ENCODE data around the gene JADE2.

JADE2 gene

DNA sequence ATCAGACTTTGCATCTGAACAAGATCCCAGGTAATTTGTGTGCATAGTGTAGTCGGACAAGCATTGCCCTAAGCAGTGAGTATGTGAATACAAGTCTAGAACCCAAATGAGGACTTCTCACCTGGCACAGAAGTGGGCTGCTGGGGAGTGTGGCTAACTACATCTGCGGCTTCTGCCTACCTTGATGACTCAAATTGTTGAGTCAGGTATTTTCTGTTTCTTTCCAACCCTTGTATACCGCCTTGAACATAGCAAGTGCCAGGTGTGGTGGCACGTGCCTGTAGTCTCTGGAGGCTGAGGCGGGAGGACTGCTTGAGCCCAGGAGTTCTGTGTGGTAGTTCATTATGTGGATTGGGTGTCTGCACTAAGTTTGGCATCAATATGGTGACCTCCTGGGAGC, 7.9 kb upstream of the JADE2 start:
- Histone ChIP-seq H3K4me1 (ENCODE audit: insufficient read depth, low read length) (peaks cover 17% of the 10 kb centered on the region), H3K9ac (ENCODE audit: low read depth, low read length) (no peak overlapping the region), H3K36me3 (ENCODE audit: insufficient read depth, low read length) (no peaks in the 10 kb centered on the region), H3K9me3 (ENCODE audit: control insufficient read depth, insufficient read depth, low read length) (no peaks in the 10 kb centered on the region)

- H3K36me3 ChIP-seq (ENCODE audit: insufficient read depth, low read length): no peaks in the 10 kb centered on the region
- H3K9ac ChIP-seq (ENCODE audit: low read depth, low read length): no peak overlapping the region
- H3K4me1 ChIP-seq (ENCODE audit: insufficient read depth, low read length): peaks cover 22% of the 10 kb centered on the region
- H3K9me3 ChIP-seq (ENCODE audit: control insufficient read depth, insufficient read depth, low read length): no peaks in the 10 kb centered on the region
These were observed 5.5 kb upstream of the JADE2 start for GRCh38 chr5:134519989-134520388.

DNA sequence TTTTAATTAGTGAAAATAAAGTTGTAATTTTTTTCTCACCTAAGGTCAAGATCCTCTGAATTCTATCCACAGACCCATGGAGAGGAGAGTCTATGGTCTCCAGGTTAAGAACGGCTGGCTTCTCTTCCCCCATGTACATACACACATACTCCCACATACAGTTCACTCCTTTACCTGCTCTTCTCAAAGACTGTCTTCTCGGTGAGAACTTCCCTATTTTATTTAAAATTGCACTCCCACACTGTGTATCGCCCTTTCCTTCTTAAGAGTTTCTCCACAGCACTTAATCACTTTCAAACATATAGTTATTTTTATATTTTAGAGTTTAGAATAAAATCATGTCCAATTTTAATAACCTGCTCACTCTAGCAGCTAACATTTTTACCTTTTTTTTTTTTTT, 3.6 kb upstream of the JADE2 start:
- Histone ChIP-seq H3K4me1 (ENCODE audit: insufficient read depth, low read length) (peaks cover 22% of the 10 kb centered on the region), H3K9me3 (ENCODE audit: control insufficient read depth, insufficient read depth, low read length) (no peaks in the 10 kb centered on the region), H3K36me3 (ENCODE audit: insufficient read depth, low read length) (no peaks in the 10 kb centered on the region), H3K9ac (ENCODE audit: low read depth, low read length) (no peak overlapping the region)

DNA sequence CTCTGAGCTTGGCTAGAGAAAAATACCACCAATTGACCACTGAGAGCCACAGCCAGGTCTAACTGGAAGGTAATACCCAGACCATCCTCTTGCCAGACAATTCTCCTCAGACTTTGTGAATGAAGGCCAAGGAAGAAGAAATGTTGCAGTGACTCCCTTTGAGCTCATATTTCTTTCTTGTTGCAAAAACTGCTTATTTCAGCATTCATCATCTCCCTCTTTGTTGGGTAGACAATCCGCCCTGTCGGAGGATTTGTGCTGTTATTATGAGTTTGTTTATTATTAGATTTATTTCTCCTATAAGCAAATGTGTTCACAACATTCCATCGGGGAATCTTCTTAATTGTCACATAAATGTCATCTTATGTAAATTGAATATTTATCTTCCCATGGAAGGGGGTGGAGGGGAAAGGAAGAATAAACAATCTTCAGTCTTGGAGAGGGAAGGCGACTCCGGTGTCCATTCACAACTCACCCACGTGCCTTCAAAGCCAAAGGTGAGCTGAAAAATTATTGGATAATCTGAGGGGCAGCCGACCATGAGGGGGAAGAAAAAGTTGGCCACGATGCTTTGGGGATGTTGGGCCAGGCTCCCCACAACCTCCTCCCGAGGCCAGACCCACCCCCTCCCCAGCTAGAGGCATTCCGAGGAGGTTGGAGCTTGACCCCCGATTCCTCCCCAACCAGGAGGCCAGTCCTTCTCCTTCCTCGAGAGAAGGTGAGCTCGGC, 1.8 kb upstream of the JADE2 start:
- peaks cover 29% of the 10 kb centered on the region for H3K4me1 ChIP-seq (ENCODE audit: insufficient read depth, low read length)
- no peaks in the 10 kb centered on the region for H3K9me3 ChIP-seq (ENCODE audit: control insufficient read depth, insufficient read depth, low read length)
- no peaks in the 10 kb centered on the region for H3K36me3 ChIP-seq (ENCODE audit: insufficient read depth, low read length)
- peak overlapping the region; percentile 96 for H3K9ac ChIP-seq (ENCODE audit: low read depth, low read length)

DNA sequence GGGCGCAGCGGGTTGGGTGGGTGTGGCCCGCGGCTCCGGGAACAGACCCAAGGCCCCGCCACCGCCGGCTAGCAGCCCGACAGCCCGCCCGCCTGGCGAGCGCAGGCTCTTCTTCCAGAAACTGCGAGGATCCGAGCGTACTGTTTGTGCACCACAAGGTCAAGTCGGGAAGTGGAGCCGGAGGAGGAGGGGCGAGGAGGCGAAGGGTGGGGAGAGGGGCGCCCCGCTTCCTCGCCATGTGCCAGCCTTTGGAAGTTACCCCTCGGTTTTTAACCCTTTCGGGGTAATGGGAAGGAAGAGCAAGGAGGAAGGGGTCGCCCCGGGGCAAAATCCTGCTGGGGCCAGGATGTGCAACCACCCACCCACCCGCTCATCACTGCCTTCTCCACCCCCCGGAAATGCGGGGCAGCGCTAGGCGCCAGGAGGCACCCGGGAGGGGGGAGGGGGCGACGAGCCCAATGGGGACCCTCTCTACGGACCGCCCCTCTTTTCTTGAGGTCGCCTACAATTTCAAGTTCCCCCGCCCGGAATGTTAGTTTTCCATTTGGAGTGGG, 1.1 kb upstream of the JADE2 start:
- Histone ChIP-seq H3K9me3 (ENCODE audit: control insufficient read depth, insufficient read depth, low read length) (no peaks in the 10 kb centered on the region), H3K36me3 (ENCODE audit: insufficient read depth, low read length) (no peaks in the 10 kb centered on the region), H3K4me1 (ENCODE audit: insufficient read depth, low read length) (peaks cover 36% of the 10 kb centered on the region), H3K9ac (ENCODE audit: low read depth, low read length) (peak overlapping the region; percentile 96)

GRCh38 chr5:134525683-134526482, 413 bp downstream of the JADE2 start:
- H3K36me3 ChIP-seq (ENCODE audit: insufficient read depth, low read length): no peaks in the 10 kb centered on the region
- peak overlapping the region; percentile 77 for H3K9ac ChIP-seq (ENCODE audit: low read depth, low read length)
- peaks cover 49% of the 10 kb centered on the region for H3K4me1 ChIP-seq (ENCODE audit: insufficient read depth, low read length)
- no peaks in the 10 kb centered on the region for H3K9me3 ChIP-seq (ENCODE audit: control insufficient read depth, insufficient read depth, low read length)

GRCh38 chr5:134526483-134527155, 1.1 kb downstream of the JADE2 start:
- Histone ChIP-seq H3K9ac (ENCODE audit: low read depth, low read length) (peak overlapping the region; percentile 77), H3K36me3 (ENCODE audit: insufficient read depth, low read length) (no peaks in the 10 kb centered on the region), H3K9me3 (ENCODE audit: control insufficient read depth, insufficient read depth, low read length) (no peaks in the 10 kb centered on the region), H3K4me1 (ENCODE audit: insufficient read depth, low read length) (peaks cover 51% of the 10 kb centered on the region)

DNA sequence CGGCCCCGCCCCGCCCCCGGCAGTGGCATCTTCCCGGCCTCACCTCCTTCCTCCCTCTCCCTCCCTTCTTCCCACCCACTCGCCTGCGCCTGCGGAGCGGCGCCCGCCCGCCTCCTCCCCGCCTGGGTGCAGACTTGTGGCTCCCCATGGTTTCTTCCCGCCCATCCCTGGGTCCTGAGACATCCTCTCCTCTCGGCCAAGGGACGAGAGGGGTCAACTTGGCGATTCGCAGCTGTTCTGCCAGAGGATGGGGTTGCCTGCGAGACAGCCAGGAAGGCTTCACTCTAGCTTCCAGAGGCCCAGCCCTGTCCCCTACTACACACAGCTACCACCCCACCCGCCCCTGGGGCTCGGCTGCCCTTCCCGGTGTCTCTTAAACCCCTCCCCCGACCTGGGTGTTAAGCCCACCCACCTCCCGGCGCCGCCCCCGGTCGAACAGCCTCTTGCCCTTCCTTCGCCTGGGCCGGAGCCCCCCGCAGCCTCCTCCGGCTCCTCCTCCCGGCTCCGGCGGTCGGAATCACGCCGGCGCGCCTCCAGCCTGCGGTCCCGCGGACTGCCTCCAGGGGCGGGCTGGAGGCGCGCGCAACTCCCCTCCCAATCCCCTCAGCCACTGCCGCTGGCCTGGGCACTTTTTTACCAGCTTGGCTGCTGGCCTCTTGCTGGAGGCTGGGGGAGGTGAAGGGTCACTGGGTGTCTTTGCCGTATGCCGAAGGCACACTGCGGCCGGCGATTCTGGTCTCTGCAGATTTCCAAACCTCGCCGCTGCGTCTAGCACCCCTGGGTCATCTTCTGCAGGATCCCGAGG, 1.9 kb downstream of the JADE2 start:
- no peaks in the 10 kb centered on the region for H3K9me3 ChIP-seq (ENCODE audit: control insufficient read depth, insufficient read depth, low read length)
- peaks cover 55% of the 10 kb centered on the region for H3K4me1 ChIP-seq (ENCODE audit: insufficient read depth, low read length)
- H3K9ac ChIP-seq (ENCODE audit: low read depth, low read length): peak overlapping the region; percentile 77
- no peaks in the 10 kb centered on the region; the same call in 1 of the 2 replicates for H3K36me3 ChIP-seq (ENCODE audit: insufficient read depth, low read length)

DNA sequence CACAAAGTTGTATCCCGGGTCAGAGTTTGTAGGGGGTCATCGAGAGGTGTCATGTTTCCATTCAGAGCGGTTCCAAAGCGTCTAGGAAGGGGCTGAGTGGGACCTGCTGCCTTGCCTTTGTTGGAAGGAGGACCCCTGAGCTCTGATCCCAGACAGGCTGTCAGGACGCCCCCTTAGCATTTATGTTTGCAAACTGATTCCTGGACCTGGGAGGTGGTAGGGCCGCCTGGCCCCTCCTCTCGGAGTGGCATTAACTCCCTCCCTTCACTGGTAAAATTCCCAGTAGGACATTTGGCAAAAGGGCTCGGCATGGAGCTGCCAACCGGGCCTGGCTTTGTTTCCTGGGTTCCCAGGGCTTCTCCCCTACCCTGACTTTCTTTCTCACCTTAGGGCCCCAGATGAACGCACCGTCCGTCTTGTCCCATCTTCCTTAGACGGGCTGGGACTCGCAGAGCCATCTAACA, 2.5 kb downstream of the JADE2 start:
- peak overlapping the region; percentile 77 for H3K9ac ChIP-seq (ENCODE audit: low read depth, low read length)
- no peaks in the 10 kb centered on the region for H3K9me3 ChIP-seq (ENCODE audit: control insufficient read depth, insufficient read depth, low read length)
- peaks cover 55% of the 10 kb centered on the region for H3K4me1 ChIP-seq (ENCODE audit: insufficient read depth, low read length)
- no peaks in the 10 kb centered on the region; the same call in 1 of the 2 replicates for H3K36me3 ChIP-seq (ENCODE audit: insufficient read depth, low read length)

DNA sequence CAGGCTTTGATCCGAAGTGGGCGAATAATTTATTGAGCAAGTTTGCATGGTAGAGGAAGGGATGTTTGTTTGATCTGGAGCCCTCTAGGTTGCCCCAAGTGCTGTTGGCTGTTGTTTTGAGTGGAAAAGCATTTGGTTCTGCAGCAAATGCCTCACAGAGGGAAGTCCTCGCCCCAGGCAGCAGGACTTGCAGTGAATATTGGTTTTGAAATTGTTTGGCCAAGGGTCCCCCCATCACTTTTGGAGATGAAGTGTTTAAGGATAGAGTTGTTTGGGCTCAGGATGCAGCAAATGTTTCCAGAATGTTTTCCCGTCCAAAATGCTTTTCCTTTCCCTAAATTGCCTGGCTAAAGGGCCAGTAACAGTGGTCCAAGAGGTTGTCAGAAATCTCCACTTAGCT, 3.1 kb downstream of the JADE2 start:
- no peaks in the 10 kb centered on the region; the same call in 1 of the 2 replicates for H3K36me3 ChIP-seq (ENCODE audit: insufficient read depth, low read length)
- H3K4me1 ChIP-seq (ENCODE audit: insufficient read depth, low read length): peaks cover 55% of the 10 kb centered on the region
- no peaks in the 10 kb centered on the region for H3K9me3 ChIP-seq (ENCODE audit: control insufficient read depth, insufficient read depth, low read length)
- peak overlapping the region; percentile 77 for H3K9ac ChIP-seq (ENCODE audit: low read depth, low read length)

- peaks cover 58% of the 10 kb centered on the region for H3K4me1 ChIP-seq (ENCODE audit: insufficient read depth, low read length)
- H3K9ac ChIP-seq (ENCODE audit: low read depth, low read length): no peak overlapping the region
These were observed 4.0 kb downstream of the JADE2 start for GRCh38 chr5:134529460-134529859.

GRCh38 chr5:134530301-134531077, 5.0 kb downstream of the JADE2 start:
- Histone ChIP-seq H3K9me3 (ENCODE audit: control insufficient read depth, insufficient read depth, low read length) (no peaks in the 10 kb centered on the region), H3K4me1 (ENCODE audit: insufficient read depth, low read length) (peaks cover 61% of the 10 kb centered on the region), H3K9ac (ENCODE audit: low read depth, low read length) (no peak overlapping the region), H3K36me3 (ENCODE audit: insufficient read depth, low read length) (no peaks in the 10 kb centered on the region; the same call in 1 of the 2 replicates)

More at GRCh38 chr5:134529460-134529859, 4.0 kb downstream of the JADE2 start:
- Histone ChIP-seq H3K36me3 (ENCODE audit: insufficient read depth, low read length) (no peaks in the 10 kb centered on the region; the same call in 1 of the 2 replicates), H3K9me3 (ENCODE audit: control insufficient read depth, insufficient read depth, low read length) (no peaks in the 10 kb centered on the region)

All from ES-I3 (cell line).